Dermis blood vessel endothelial cell (primary cell): Measurements from ENCODE around the gene SLC34A1. TPM values are rescaled to one million over a fixed set of nuclear protein-coding genes. Genes with fewer than 3 reads are reported as not detected.

ENCODE experiments used
- DNase-seq: peaks from one replicate; pipeline ENCODE4 v3.0.0; 2010
- total RNA-seq: library from RNA; depleted of rRNA; stranded (reverse); fragments of >200 nt; gene quantifications from 2 replicates; pipeline ENCODE4 v1.2.3, GENCODE V29; 2014

The SLC34A1 gene
- total RNA-seq, 1 donor from 2014 or later, result not detected

DNA sequence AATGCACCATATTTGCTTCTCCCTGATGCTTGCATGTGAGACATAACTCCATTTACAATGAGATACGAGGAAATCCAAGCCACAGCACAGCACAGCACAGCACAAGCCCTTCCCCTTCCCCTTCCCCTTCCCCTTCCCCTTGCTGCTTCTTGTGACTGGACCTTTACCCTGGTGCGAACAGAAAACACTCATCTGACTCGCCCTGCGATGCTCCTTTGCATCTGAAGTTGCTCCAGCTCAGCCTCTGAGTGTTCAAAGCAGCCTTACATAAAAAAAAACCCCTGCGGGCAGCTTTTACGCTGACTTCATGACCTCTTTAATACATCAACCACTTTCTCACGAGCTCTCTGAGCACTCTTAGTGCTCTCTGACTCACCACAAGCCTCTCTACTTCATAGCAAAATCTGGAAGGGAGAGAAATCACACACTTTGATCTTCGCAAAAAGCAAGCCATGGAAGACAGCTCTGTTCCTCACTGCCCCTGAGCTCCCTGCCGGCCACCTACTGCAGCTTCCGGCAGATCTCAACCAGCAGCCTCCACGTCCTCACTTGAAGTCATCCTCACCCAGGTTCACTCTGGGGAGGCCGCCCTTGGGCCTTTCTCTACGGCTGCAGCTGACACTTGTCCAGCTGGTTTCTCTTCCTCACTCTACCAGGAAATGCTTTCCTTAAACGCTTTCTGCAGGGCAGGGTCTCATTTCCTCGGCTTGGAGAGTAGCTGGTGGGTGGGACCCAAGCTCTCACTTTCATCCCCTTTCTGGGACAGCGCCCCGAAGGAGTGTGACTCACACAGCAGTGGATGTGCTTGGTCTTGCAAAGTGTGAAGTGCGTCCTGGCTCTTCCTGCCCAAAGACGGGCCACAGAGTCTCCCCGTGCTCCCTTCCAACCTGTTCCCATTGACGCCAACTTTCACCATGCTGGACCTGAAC is 5.3 kb downstream of the SLC34A1 start:
- DNase-seq, result peak; percentile 48

DNA sequence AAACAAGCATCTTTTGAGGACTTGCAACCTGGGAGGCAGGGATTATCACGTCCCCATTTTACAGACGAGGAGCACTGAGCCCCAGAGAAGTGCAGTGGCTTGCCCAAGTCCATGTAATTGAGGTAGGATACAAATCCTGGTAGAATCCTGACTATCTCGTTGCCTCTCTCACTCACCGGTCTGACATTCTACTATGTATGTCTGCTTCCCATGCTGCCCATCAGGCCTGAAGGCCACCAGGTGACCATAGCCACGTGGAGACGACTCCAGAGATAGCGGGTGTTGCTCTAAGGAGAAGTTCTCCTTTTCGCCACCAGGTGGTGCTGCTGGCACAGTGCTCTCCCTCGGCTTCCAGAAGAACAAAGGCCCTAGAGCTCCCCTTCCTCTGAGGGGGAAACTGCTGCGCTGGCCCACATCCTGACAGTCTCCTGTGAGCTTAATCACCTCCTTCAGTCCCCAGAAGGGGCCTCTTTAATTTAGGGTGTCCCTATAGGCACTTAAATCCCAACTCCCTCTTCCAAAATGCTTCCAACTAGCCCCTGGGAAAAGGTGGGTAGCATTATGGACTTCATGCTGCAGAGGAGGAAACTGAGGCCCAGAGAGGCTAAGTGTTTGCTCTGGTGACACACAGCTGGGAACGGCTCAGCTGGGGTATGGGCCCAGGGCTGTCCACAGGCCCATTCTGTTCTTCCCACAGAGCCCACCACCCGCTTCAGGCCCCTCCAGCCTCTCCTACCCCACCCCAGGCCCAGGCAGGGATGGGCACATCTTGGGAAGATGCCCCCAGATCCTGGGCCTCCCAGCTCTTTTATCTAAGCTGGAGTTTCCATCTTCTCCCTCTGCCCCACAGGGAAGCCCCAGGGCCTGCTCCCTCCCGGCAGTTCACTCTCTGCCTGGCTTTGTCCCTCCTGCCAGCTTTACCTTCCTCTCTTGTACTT is 6.4 kb downstream of the SLC34A1 start:
- peak; percentile 93 for DNase-seq

DNA sequence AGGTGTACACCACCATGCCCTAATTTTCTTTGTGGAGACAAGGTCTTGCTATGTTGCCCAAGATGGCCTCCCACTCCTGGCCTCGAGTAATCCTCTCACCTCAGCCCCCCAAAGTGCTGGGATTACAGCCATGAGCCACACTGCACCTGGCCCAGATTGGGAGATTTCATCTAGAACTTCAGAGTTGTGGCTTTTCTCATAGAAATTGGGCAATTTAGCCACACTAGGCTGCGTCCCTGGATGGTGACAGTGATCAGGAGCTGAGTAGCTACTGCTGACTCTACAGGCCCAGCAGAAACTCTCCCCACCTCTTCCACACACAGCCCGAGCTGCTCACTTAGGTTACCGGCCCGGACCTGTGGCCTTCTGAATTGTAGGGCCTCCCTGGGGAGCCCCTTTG is 8.5 kb downstream of the SLC34A1 start:
- DNase-seq, result no peak

DNA sequence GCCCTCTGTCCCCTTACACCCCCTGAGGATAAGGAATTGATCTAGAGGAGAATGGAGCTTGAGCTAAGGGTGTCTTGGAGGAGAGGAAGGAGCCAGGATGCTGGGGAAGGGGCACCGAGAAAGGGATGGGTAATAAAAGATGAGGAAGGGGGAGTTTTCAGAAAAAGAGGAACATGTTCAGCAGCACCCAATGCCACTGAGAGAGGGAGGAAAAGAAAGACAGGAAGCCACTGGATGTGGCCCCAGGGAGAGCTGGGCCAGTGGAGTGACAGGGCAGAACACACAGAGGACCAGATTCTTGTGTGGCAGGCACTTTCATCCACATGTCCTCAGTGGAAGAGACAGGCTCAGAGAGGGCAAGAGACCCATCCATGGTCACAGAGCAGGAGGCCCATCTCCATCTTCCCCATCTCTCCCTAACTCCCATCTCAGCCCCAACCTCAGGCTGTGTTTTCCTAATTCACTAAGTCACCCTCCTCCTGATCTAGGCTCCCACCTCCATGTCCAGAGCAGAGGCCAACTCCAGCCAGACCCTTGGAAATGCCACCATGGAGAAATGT is 9.1 kb downstream of the SLC34A1 start:
- no peak for DNase-seq

DNA sequence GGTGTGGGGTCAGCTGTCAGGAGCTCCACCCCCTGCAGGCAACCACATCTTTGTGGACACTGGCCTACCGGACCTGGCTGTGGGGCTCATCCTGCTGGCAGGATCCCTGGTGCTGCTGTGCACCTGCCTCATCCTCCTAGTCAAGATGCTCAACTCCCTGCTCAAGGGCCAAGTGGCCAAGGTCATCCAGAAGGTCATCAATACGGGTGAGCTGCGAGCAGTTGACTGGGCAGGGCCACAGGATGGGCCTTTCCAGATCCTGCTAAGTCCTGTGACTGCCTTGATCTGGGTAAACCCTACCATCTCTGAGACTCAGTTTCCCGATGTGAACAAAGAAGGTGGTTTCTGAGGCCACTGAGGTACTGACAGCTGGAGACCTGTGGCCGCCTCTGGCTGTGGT is 9.8 kb downstream of the SLC34A1 start:
- no peak for DNase-seq

DNA sequence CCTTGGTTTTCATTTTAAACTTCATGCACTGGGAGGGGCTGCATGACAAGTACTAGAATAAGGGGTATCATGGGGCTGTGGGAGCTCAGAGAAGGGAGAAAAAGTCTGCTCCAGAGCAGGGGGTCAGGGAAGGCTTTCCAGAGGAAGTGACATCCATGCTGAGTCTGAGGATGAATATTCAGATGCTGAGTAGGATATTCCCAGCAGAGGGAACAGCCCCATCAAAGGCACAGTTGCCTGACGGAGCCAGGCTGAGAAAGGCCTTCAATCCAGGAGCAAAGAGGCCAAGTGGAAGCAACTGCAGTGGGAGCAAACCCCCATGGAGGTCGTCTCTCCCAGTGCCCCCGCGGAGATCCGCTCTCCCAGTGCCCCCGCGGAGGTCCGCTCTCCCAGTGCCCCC is 11.8 kb downstream of the SLC34A1 start:
- DNase-seq, result no peak

DNA sequence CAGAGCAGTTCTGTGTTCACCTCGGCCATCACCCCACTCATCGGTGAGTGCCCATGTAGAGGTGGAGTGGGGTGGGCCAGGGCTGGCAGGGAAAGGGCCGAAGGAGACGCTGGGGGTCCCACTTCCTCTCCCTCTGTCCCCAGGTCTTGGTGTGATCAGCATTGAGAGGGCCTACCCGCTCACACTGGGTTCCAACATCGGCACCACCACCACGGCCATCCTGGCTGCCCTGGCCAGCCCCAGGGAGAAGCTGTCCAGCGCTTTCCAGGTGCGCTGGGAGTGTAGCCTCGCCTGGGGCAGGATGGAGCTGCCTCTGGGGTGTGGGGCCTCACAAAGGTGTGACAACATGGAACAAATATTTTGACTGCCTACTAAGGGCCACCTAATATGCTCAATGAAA is 12.6 kb downstream of the SLC34A1 start:
- DNase-seq, result no peak

DNA sequence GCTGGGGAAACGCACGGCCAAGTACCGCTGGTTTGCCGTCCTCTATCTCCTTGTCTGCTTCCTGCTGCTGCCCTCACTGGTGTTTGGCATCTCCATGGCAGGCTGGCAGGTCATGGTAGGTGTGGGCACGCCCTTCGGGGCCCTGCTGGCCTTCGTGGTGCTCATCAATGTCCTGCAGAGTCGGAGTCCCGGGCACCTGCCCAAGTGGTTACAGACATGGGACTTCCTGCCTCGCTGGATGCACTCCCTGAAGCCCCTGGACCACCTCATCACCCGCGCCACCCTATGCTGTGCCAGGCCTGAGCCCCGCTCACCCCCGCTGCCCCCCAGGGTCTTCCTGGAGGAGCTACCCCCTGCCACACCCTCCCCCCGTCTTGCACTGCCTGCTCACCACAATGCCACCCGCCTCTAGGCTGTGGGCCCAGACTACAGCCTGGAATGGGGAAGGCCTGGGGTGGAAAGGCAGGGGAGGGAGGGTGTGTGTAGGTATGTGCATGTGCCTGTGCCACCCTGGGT is 13.7 kb downstream of the SLC34A1 start:
- no peak for DNase-seq

DNA sequence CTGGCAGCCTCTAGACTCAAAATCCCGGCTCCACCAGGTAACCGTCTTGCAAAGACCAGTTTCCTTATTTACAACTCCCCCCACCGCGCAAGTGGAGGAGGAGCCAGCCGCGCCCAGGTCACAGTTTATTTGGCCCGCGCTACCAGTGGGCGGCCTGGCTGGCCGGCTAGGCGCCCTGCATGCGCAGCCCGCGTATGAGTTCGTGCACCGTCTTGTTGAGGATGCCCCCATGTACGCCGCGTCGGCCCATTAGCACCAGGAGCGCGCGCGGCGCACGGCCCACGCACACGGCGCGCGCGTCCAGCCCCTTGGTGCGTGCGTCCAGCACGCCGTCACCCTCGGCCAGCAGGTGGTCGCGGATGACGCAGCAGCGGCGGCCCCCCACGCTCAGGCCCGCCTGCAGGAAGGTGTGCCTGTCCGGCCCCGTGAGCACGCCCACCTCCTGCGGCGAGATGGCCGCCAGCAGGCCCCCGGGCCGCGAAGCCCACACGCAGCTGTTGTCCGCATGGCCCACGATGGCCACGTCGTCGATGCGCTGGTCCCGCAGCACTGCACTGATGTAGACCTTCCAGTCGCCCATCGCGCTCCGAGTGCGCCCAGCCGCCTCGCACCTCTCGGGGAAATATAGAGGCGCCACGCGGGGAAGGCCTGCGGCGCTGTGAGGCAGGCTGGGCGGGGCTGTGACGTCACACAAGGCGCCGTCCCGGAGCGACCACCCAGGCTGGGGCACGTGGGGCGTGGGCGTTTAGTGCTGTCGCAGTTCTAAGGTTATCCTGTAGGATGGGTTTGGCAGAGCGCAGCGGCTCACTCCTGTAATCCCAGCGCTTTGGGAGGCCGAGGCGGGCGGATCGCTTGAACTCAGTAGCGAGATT is 16.0 kb downstream of the SLC34A1 start, which contains the start of gene PFN3:
TSS of gene PFN3 (minus strand) at position 665 of the 872 bp plus-strand sequence. CDS start at position 580, 85 bp downstream.
- peak; percentile 51 for DNase-seq

DNA sequence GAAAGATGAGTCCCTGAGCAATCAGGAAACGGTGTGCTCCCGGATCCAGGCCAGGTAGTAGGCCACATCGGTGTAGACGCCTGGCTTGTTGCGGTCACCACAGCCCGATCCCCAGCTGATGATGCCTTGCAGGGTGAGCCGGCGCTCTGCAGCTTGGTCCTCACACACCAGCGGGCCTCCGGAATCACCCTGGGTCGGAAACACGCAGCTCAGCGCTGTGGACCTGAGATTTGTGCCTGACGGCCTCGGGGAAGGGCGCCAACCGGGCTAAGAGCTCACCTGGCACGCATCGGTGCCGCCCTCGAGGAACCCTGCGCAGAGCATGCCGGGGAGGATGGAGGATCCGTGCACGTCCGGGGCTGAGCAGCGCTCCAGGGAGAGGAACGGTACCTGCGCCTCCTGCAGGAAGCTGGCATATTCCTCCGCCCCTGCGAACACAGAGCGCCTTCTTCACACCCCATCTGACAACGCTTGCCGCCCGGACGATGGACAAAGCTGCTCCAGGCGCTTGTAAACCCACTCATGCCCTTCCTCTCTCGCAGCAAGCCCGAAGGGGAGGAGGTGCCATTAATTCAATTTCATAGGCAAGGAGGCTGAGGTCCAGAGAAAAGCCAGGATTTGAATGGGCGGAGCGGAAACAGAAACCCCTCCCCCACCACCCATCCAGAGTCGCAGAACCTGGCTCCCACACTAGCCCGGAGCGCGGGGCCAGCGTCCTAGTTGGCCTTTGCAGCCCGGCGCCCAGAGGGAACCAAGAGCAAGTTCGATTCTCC is 18.2 kb downstream of the SLC34A1 start:
- peak; percentile 48 for DNase-seq

DNA sequence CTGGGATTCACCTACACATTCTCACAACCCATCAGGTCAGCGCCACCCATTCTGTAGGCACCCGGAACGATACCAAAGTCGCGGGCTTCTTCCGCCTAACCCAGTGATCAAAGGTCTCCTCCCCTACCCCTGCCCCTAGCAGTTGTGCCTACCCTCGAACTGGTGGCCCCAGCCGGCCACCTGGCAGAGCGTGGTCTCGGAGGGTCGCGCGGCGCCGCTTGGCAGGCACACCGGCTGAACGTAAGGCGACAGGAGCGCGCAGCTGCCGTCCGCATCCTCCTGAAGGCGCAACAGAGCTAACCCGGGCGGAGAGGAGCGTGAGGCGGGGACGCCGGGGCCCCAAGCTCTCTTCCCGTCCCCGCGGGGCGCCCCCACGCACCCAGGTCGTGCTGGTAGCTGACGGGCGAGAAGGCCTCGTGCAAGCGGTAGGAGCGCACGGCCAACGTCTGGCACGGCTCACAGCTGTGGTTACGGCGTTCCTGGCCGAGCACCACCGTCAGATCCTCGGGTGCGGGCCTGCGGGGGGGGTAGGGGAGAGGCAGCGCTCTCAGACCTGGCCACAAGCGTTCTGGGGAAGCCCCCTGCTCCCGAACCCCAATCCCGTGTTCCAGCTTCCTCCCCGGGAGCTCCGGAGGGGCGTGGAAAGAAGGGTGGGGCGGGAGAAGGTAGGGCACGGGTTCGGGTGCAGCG is 19.0 kb downstream of the SLC34A1 start:
- peak; percentile 32 for DNase-seq

DNA sequence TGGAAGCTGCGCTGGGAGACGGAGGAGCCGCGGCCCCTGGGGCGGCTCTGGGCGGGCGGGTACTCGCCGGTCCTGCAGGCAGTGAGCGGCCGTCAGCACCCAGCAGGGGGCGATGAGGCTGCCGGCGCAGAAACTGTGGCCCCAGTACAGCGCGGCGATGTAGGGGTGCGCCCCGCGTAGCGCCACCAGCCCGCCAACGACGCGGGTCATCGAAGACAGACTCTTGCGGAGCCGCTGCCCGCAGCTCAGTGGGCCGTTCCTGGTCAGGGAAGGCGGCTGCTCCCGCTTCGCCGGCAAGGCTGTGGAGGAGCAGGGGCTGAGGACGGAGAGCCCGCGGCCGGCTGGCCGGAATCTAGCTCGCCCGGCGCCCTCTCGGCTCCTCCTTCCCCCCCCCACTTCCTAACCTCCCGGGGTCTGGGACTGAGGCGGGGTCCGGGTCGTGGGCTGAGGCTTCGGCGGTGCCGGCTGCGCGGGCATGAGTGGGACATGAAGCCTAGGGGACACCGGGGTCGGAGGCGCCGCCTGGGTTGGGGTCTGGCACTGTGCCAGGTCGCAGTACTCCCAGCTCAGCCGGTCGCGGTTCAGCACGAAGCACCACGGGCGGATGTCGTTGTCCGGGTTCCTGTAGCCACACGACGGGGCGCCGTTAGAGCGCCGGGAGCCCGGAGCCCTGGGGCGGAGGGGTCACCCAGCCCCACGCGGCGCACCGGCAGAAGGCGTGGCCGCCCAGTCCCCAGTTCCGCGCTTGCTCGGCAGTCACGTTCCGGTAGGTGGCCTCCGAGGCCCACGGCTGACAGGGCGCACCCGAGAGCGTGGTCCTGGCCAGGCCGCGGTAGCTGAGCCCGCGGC is 19.8 kb downstream of the SLC34A1 start:
- peak; percentile 86 for DNase-seq

DNA sequence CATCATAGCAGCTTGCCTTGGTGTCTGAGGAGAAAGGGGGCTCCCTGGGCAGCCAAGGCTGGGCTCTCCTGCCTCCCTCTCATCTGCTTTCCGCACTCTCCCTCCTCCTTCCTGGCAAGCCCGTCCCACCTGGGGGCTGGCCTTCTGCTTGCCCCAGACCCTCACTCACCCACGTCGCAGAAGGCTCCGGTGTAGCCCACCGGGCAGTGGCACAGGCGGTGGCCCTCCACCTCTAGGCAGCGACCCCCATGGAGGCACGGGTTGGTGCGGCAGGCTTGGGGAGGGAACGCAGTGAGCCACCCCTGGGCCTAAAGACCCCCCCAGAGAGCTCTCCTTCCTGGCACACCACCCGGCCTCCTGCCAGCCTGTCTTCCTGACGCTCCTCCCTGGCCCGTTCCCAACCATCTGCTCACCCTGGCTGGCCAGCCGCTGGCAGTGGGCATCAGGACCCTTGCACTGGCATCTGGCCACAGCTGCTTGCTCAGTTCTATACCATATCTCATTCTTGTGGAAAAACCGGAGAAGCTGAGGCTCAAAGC is 20.5 kb downstream of the SLC34A1 start:
- no peak for DNase-seq

DNA sequence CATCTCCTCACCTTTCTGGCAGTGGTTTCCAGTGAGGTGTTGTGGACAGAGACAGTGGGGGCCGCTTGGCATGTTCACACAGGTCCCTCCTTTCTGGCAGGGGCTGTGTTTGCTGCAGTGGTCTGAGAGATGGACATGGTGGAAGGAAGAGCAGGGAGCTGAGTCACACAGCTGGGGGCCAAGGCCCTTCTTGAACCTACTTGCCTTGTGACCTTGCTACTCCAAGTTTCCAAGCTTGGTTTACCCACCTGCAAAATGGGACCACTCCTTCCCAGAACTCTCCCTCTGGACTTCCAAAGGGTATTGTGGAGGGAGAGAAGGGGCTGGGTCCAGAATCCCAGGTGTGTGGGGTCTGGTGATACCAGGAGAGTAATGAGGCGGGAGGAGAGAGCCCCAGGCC is 21.1 kb downstream of the SLC34A1 start:
- no peak for DNase-seq

DNA sequence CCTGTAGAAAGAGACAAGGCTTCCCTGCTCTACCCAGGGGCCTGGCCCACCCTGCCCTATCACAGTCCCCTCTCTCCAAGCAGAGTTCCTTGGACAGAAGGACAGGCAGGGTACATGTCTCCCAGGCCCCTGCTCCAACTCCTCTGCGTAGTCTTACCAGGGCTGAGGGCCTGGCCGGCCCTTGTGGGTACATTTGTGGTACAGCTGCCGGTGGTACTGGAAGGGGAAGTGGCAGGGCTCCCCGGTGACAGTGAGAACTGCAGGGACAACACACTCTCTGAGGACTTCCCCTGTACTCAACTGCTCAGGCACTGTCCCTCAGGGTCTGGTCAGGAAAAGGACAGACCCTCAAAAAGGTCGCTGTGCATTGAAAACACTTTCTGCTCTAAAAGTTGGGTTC is 21.6 kb downstream of the SLC34A1 start:
- DNase-seq, result no peak

DNA sequence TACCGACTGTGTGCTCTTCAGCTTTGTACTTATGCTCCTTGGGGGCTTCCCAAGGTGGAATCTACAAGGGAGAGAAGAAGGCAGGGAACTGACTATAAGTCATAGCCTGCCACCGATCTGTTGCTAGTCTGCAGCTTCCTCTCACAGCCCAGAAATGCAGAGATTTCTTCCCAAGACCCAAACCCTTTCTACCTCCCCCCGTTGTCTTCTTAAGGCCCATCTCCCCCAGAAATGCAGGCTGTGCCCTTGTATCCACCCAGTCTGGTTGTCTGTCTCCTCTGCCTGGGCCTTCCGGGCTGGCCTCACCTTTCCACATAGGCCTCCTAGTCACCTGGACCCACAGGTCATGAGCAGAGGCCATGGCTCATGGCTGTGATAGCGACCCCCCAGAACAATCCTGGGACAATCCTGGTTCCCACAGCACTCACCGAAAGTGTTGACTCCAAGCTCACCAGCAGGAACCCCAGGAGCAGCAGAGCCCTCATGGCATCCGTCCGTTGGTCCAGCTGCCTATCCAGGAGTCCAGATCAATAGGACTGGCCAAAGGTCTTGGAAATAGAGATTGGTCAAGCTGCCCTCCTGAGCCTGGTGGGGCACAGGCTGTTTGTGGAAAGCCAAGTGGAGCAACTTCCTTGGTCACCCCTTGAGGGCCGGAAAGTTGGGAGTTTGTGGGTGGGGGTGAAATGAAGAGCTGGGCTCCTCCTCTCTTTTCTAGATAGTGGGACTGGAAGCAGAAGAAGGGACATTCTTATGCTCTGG is 25.0 kb downstream of the SLC34A1 start, which contains the start of gene F12:
TSS of gene F12 (minus strand) at position 522 of the 759 bp plus-strand sequence. CDS start at position 485, 37 bp downstream.
- DNase-seq, result no peak

DNA sequence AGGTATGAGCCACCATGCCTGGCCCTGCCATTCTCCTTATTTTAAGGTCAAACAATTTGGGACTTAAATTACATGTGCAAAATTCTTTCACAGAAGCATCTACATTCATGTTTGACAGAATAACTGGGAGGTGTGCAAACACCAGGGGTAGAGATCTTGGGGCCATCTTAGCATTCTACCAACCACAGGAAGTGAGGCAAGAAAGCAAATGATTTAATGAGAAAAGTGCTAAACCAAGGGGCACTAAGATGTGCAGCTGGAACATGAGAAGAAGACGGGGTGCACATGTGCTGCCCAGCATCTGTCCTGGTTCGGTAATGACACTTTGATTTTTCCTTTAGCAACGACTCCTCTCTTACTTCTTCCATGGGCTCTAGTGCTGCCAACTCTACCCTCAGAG is 26.3 kb downstream of the SLC34A1 start:
- DNase-seq, result no peak
